ENCODE data around the gene ZNF84. TPM values are rescaled to one million over a fixed set of nuclear protein-coding genes. Genes with fewer than 3 reads are reported as not detected.

The ZNF84 gene
- 10 to 100 TPM; 36.5 to 71.7 (median 42.0) TPM for total RNA-seq

DNA sequence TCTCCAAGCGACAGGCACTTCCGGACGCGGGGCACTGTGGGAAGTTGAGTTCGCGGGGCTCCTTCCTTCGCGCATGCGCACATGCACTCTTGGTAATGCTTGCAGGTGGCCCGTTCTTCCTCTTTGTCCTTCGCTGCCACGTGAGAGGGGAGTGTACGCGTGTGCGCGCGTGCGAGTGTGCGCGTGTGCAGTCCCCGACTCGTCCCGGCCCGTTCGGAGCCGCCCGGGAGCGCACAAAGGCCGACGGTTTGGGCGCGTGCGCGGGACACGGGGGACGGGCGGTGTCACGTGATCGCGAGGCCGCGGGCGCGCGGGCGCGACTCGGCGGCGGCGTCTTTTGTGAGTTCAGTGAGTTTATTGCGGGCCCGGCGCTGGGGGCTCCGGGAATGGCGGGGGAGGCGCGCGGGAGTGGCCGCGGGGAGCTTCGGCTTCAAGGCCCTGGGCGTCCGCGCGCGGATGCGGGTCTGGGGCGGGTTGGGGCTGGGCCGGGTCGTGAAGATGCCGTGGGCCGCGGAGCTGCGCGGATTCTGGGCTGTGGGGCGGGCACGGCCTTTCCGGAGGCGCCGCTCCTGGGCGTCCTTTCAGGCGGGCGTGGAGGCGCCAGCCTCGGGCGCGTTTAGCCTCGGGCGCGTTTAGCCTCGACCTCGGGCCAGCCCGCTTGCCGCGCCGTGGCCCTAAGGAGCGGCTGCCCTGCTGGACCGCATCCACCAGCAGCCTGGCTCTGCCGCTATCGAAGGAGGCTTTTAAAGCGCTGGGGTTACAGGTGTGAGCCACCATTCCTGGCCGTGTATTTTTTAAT lies at the start of gene ZNF84:
TSS of gene ZNF84 (plus strand) at position 303 of the 799 bp plus-strand sequence. CDS start 3,959 bp downstream, outside the sequence.
- DNase-seq = peak; percentile 98
- H3K27ac ChIP-seq = peak within 1 kb of the TSS; percentile 91 to 94 (median 91)
- TF ChIP-seq, protein P1, sequence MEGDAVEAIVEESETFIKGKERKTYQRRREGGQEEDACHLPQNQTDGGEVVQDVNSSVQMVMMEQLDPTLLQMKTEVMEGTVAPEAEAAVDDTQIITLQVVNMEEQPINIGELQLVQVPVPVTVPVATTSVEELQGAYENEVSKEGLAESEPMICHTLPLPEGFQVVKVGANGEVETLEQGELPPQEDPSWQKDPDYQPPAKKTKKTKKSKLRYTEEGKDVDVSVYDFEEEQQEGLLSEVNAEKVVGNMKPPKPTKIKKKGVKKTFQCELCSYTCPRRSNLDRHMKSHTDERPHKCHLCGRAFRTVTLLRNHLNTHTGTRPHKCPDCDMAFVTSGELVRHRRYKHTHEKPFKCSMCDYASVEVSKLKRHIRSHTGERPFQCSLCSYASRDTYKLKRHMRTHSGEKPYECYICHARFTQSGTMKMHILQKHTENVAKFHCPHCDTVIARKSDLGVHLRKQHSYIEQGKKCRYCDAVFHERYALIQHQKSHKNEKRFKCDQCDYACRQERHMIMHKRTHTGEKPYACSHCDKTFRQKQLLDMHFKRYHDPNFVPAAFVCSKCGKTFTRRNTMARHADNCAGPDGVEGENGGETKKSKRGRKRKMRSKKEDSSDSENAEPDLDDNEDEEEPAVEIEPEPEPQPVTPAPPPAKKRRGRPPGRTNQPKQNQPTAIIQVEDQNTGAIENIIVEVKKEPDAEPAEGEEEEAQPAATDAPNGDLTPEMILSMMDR (IDR thresholded peaks at IDR 0.05) = peak in 1 of 6 experiments; percentile 29
- peak in 1 of 2 donors; percentile 78 for TF ChIP-seq POLR2A (IDR thresholded peaks at IDR 0.05)
- 1 to 2% methylated on average over 22 to 25 of the region's 103 CpGs for WGBS, 2 donors
- H3K4me3 ChIP-seq (replicated peaks in 1 of 3) = peak within 1 kb of the TSS; percentile 78 to 89 (median 86)
- H3K9me3 ChIP-seq = no peaks in the 10 kb centered on the region
- peaks cover 11 to 14% of the 10 kb centered on the region in 2 donors for H3K36me3 ChIP-seq
- H3K4me1 ChIP-seq = peaks cover 4 to 8% of the 10 kb centered on the region in 2 donors
- intact Hi-C loops (cut with DNase I) = no loop called here
- H3K27me3 ChIP-seq = no peaks in the 10 kb centered on the region

DNA sequence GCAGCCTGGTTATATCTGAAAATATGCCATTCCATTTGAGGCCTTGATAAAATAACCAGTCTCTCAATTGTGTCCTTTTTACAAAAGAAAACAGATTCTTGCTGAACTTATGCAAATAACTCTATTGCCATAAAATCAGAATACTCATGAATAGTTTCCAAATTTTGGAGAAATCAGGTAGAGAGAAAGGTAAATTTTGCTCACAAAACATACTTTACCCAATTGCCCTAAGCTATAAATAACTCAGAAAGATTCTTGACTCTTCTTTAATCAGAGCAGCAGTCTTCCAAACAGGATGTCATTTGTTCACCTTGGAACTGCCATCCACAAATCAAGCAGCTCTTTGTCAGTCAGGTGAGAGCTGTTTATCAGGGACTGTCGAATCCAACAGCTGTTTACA lies 38.6 kb upstream of the ZNF84 start:
- TF ChIP-seq, protein P1 (IDR thresholded peaks at IDR 0.05) = no peak
- TF ChIP-seq POLR2A (IDR thresholded peaks at IDR 0.05) = no peak
- Histone ChIP-seq H3K9me3 (peaks cover 3% of the 10 kb centered on the region), H3K4me3 (replicated peaks in 1 of 3) (no peak overlapping the region), H3K27ac (no peak overlapping the region), H3K36me3 (no peaks in the 10 kb centered on the region), H3K27me3 (no peaks in the 10 kb centered on the region), H3K4me1 (no peaks in the 10 kb centered on the region)
- DNase-seq = no peak
- 0 to 48% methylated on average over 1 of the region's 1 CpG for WGBS, 2 donors
- intact Hi-C loops (cut with DNase I) = no loop called here

DNA sequence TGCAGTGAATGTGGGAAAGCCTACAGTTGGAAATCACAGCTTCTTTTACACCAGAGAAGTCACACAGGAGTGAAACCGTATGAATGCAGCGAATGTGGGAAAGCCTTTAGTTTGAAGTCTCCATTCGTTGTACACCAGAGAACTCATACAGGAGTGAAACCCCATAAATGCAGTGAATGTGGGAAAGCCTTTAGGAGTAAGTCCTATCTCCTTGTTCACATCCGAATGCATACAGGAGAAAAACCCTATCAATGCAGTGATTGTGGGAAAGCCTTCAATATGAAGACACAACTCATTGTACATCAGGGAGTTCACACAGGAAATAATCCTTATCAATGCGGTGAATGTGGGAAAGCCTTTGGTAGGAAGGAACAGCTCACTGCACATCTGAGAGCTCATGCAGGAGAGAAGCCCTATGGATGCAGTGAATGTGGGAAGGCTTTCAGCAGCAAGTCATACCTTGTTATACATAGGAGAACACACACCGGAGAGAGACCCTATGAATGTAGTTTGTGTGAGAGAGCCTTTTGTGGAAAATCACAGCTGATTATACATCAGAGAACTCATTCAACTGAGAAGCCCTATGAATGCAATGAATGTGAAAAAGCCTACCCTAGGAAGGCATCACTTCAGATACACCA lies 26.5 kb upstream of the ZNF84 start:
- no peak overlapping the region for H3K27ac ChIP-seq
- H3K36me3 ChIP-seq = peaks cover 53 to 58% of the 10 kb centered on the region in 2 donors
- no peak for TF ChIP-seq POLR2A (IDR thresholded peaks at IDR 0.05)
- TF ChIP-seq, protein P1 (IDR thresholded peaks at IDR 0.05) = no peak
- H3K4me1 ChIP-seq = no peaks in the 10 kb centered on the region
- H3K27me3 ChIP-seq = no peaks in the 10 kb centered on the region
- intact Hi-C loops (cut with DNase I) = no loop called here
- no peak for DNase-seq
- no peak overlapping the region for H3K4me3 ChIP-seq (replicated peaks in 1 of 3)
- 96% methylated on average over 6 of the region's 6 CpGs for WGBS, 2 donors
- H3K9me3 ChIP-seq = no peaks in the 10 kb centered on the region

DNA sequence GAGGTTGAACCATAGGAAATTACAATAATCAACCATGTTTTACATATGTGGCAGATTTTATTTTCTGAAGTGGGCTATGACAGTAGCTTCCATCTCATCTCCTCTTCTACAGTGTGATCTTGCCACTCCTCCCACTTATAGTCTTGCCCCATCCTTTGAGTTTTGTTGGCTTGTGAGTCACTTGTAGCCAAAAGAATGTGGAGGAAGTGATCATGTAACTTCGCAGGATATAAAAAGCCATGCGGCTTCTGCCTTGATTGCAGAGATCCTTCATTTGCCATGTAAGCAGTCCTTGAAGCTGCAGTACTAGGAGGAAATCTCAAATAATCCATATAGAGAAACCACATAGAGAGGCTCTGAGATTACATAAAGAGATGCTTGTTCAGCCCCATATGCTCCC lies 13.7 kb upstream of the ZNF84 start:
- TF ChIP-seq POLR2A (IDR thresholded peaks at IDR 0.05) = no peak
- TF ChIP-seq, protein P1 (IDR thresholded peaks at IDR 0.05) = no peak
- Histone ChIP-seq H3K27me3 (no peaks in the 10 kb centered on the region), H3K4me3 (replicated peaks in 1 of 3) (no peak overlapping the region), H3K27ac (no peak overlapping the region), H3K36me3 (no peaks in the 10 kb centered on the region), H3K4me1 (no peaks in the 10 kb centered on the region), H3K9me3 (no peaks in the 10 kb centered on the region)
- WGBS, 2 donors = 82 to 98% methylated on average over 2 of the region's 2 CpGs
- no peak for DNase-seq
- intact Hi-C loops (cut with DNase I) = no loop called here

DNA sequence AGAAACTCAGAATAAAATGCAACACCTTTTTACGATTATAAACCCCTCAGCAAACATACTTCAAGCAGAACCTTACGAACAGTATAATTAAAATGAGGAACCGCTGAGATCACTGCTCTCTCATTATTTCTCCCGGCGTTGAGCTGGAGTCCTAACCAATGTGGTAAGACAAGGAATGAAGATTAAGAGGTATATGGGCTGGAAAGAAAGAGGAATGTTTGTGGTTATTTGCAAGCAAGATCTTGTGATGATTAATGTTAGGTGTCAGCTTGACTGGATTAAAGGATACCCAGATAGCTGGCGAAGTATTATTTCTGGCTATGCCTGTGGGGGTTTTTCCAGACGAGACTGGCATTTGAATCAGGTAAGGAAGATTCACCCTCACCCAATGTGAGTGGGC lies 10.3 kb upstream of the ZNF84 start:
- Histone ChIP-seq H3K27me3 (no peaks in the 10 kb centered on the region), H3K36me3 (no peaks in the 10 kb centered on the region), H3K27ac (no peak overlapping the region), H3K4me1 (no peaks in the 10 kb centered on the region), H3K4me3 (replicated peaks in 1 of 3) (no peak overlapping the region), H3K9me3 (no peaks in the 10 kb centered on the region)
- intact Hi-C loops (cut with DNase I) = no loop called here
- 89 to 90% methylated on average over 7 of the region's 7 CpGs for WGBS, 2 donors
- TF ChIP-seq, protein P1 (IDR thresholded peaks at IDR 0.05) = no peak
- no peak for TF ChIP-seq POLR2A (IDR thresholded peaks at IDR 0.05)
- DNase-seq = no peak
